Measurements from ENCODE around the gene RGL3. TPM values are rescaled to one million over a fixed set of nuclear protein-coding genes. Genes with fewer than 3 reads are reported as not detected.

Gene RGL3
- total RNA-seq, 1 donor from 2014 or later: 0.49 TPM

GRCh38 chr19:11365557-11366117 is 53.5 kb downstream of the RGL3 start:
- H3K4me2 ChIP-seq: no peak overlapping the region
- H3K9me3 ChIP-seq (ENCODE audit: low read depth): no peaks in the 10 kb centered on the region
- no peak overlapping the region for H3K27ac ChIP-seq
- no peak overlapping the region for H3K4me3 Mint-ChIP-seq
- H3K27ac Mint-ChIP-seq: no peak overlapping the region
- peaks cover 10% of the 10 kb centered on the region for H3K4me1 Mint-ChIP-seq
- H3K36me3 Mint-ChIP-seq: no peaks in the 10 kb centered on the region
- no peaks in the 10 kb centered on the region for H3K27me3 Mint-ChIP-seq (ENCODE audit: insufficient read depth, low read depth)
- peaks cover 34% of the 10 kb centered on the region for H4K20me1 ChIP-seq (ENCODE audit: low read depth)
- no peak for DNase-seq (ENCODE audit: low spot score)
- H3K9me3 Mint-ChIP-seq: no peaks in the 10 kb centered on the region
- H3K79me2 ChIP-seq (ENCODE audit: low read depth): no peaks in the 10 kb centered on the region
- no peak overlapping the region for H3K9ac ChIP-seq
- H3K36me3 ChIP-seq: no peaks in the 10 kb centered on the region
- H3K27me3 ChIP-seq: peaks cover 7% of the 10 kb centered on the region
- H3K4me3 ChIP-seq: no peak overlapping the region
- peaks cover 4% of the 10 kb centered on the region for H3K4me1 ChIP-seq
- H3F3A ChIP-seq (ENCODE audit: low read depth): peaks cover 6% of the 10 kb centered on the region
- H2AFZ ChIP-seq (replicated peaks): no peak overlapping the region
- TF ChIP-seq CTCF (IDR thresholded peaks at IDR 0.05): no peak
- TF ChIP-seq EZH2phosphoT487 (IDR thresholded peaks at IDR 0.05): no peak
- TF ChIP-seq EZH2 (IDR thresholded peaks at IDR 0.05): no peak

DNA sequence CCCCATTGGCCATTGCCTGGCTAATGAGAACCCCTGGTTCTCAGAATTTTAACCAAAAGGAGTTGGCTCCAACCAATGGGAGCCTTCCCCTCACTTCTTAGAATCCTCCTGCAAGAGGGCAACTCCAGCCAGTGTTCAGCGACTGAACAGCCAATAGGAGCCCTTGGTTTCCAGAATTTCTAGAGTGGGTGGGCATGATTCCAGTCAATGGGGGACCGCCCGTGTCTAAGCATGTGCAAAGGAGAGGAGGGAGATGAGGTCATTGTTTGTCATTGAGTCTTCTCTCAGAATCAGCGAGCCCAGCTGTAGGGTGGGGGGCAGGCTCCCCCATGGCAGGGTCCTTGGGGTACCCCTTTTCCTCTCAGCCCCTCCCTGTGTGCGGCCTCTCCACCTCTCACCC is 54.2 kb downstream of the RGL3 start:
- H3K4me1 ChIP-seq: peaks cover 4% of the 10 kb centered on the region
- Mint-ChIP-seq H3K36me3 (no peaks in the 10 kb centered on the region), H3K4me3 (no peak overlapping the region), H3K27me3 (ENCODE audit: insufficient read depth, low read depth) (peaks cover 3% of the 10 kb centered on the region), H3K27ac (no peak overlapping the region), H3K4me1 (peaks cover 10% of the 10 kb centered on the region), H3K9me3 (no peaks in the 10 kb centered on the region)
- TF ChIP-seq EZH2phosphoT487 (IDR thresholded peaks at IDR 0.05): no peak
- TF ChIP-seq CTCF (IDR thresholded peaks at IDR 0.05): no peak
- no peak for TF ChIP-seq EZH2 (IDR thresholded peaks at IDR 0.05)
- no peaks in the 10 kb centered on the region for H3K79me2 ChIP-seq (ENCODE audit: low read depth)
- H3F3A ChIP-seq (ENCODE audit: low read depth): peaks cover 6% of the 10 kb centered on the region
- peaks cover 14% of the 10 kb centered on the region for H3K27me3 ChIP-seq
- no peak overlapping the region for H2AFZ ChIP-seq (replicated peaks)
- H3K4me2 ChIP-seq: no peak overlapping the region
- H3K4me3 ChIP-seq: no peak overlapping the region
- no peak overlapping the region for H3K9ac ChIP-seq
- no peaks in the 10 kb centered on the region for H3K36me3 ChIP-seq
- H3K9me3 ChIP-seq (ENCODE audit: low read depth): no peaks in the 10 kb centered on the region
- peaks cover 36% of the 10 kb centered on the region for H4K20me1 ChIP-seq (ENCODE audit: low read depth)
- no peak for DNase-seq (ENCODE audit: low spot score)
- H3K27ac ChIP-seq: no peak overlapping the region

DNA sequence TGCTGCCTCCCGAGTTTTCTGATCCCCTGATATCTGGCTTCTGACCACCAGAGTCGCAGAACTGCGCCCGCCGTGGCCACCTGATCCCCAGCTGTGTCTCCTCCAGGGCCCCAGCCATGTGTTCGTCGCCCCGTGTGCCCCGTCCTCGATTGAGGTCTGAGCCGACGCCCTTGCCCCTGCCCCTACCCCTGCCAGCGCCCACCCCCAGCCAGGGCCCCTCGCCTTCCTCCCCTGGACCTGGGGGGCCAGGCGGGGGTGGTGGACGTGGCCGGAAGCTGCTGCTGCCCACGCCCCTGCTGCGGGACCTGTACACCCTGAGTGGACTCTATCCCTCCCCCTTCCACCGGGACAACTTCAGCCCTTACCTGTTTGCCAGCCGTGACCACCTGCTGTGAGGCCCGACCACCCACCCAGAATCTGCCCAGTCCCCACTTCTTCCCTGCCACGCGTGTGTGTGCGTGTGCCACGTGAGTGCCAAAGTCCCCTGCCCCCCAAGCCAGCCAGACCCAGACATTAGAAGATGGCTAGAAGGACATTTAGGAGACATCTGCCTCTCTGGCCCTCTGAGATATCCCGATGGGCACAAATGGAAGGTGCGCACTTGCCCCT is 54.7 kb downstream of the RGL3 start:
- Histone ChIP-seq H3K79me2 (ENCODE audit: low read depth) (no peaks in the 10 kb centered on the region), H4K20me1 (ENCODE audit: low read depth) (peaks cover 30% of the 10 kb centered on the region), H3K9me3 (ENCODE audit: low read depth) (no peaks in the 10 kb centered on the region), H3K4me2 (no peak overlapping the region), H2AFZ (replicated peaks) (no peak overlapping the region), H3K27ac (no peak overlapping the region), H3K4me3 (no peak overlapping the region), H3K36me3 (no peaks in the 10 kb centered on the region), H3K4me1 (peaks cover 4% of the 10 kb centered on the region), H3F3A (ENCODE audit: low read depth) (peaks cover 6% of the 10 kb centered on the region), H3K9ac (no peak overlapping the region), H3K27me3 (peaks cover 19% of the 10 kb centered on the region)
- Mint-ChIP-seq H3K27me3 (ENCODE audit: insufficient read depth, low read depth) (peaks cover 4% of the 10 kb centered on the region), H3K36me3 (no peaks in the 10 kb centered on the region), H3K27ac (no peak overlapping the region), H3K4me3 (no peak overlapping the region), H3K4me1 (peaks cover 10% of the 10 kb centered on the region), H3K9me3 (no peaks in the 10 kb centered on the region)
- no peak for DNase-seq (ENCODE audit: low spot score)
- TF ChIP-seq EZH2 (IDR thresholded peaks at IDR 0.05) (no peak), CTCF (IDR thresholded peaks at IDR 0.05) (no peak), EZH2phosphoT487 (IDR thresholded peaks at IDR 0.05) (no peak)
